ENCODE data around the gene PPP4C.

The PPP4C gene

DNA sequence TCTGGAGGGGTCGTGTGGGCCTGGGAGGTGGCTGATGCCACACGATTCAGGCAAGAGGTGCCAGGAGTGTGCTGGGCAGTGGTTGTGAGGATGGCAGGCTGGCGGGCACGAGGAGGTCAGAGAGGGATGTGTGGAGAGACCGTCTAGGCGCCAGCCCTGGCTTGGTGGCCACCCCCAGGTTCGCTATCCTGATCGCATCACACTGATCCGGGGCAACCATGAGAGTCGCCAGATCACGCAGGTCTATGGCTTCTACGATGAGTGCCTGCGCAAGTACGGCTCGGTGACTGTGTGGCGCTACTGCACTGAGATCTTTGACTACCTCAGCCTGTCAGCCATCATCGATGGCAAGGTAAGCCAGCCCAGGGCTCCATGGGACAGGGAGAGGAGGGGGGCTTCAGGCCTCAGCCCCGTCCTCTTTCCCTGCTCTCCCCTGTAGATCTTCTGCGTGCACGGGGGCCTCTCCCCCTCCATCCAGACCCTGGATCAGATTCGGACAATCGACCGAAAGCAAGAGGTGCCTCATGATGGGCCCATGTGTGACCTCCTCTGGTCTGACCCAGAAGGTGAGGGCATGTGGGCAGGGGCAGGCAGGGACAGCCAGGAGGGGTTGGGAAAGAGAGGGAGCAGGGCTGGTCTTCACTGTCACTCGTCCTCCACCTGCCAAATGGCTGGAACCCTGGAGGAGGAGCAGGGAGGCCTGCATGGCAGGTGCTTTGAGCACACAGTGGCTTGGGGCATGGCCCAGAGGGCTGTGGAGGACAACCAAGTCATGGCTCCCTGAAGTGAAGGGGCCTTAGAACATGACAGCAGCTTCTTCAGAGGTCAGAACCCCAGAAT lies 7.6 kb downstream of the PPP4C start:
- no peak for DNase-seq

DNA sequence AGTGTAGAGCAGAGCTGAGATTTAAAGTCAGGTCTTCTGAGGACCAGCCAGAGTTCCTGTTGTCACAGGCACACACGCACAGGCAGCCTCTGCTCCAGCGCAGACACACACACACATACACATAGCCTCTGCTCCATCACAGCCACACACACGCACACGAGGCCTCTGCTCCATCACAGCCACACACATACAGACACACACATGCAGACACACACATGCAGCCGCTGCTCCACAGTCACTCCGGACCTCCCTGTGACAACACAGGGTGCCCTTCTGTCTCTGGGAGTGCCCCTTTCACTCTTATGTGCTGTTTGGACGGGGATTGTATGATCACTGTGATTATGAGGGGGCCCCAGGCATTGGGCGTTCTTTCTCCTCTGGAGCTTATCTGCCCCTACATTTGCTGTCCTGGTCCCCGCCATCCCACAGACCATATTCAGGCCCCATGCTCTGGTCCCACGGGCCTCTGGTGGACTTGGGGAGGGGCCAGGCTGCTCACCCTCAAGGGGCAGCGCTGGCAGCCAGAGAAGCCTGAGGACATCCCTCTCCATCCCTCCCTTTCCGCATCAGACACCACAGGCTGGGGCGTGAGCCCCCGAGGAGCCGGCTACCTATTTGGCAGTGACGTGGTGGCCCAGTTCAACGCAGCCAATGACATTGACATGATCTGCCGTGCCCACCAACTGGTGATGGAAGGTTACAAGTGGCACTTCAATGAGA lies 8.5 kb downstream of the PPP4C start:
- DNase-seq: no peak

DNA sequence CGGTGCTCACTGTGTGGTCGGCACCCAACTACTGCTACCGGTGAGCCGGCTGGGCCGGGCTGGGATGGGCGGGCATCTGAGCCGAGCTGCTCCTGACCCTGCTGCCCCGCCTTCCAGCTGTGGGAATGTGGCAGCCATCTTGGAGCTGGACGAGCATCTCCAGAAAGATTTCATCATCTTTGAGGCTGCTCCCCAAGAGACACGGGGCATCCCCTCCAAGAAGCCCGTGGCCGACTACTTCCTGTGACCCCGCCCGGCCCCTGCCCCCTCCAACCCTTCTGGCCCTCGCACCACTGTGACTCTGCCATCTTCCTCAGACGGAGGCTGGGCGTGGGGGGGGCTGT lies 9.0 kb downstream of the PPP4C start:
- DNase-seq: no peak

DNA sequence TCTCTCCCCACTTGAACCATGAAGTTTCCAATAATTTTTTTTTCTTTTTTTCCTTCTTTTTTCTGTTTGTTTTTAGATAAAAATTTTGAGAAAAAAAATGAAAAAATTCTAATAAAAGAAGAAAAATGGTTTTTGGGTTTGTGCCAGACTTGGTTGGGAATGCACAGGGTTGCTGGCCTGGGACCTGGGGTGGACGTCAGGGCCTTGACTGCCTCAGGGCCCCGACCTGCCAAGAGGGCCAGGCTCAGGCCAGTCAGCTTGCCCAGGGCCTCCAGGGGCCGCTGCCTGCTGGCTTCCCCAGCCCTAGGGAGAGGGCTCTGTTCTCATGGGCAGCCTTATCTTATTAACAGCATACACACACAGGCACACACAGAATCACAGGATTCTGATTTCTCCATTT lies 9.5 kb downstream of the PPP4C start:
- no peak for DNase-seq

DNA sequence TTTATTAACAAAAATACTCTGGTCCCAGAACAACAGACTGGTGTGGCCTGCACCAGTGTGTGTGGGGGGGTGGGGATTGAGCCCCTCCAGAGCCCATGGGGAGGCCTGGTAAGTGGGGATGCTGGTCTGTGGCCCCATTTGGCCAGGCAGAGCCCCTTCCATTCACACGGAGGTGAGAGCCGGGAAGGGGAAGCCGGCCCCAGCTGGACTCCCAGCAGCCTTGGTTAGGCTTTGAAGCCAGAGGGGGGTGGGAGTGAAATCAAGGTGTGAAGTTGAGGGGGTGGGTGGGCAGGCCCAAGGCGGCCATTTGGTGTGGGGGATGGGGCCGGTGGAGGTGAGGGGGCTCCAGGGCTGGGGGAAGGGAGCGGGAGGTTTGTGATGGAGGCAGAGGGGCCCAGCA lies 10.0 kb downstream of the PPP4C start:
- no peak for DNase-seq

DNA sequence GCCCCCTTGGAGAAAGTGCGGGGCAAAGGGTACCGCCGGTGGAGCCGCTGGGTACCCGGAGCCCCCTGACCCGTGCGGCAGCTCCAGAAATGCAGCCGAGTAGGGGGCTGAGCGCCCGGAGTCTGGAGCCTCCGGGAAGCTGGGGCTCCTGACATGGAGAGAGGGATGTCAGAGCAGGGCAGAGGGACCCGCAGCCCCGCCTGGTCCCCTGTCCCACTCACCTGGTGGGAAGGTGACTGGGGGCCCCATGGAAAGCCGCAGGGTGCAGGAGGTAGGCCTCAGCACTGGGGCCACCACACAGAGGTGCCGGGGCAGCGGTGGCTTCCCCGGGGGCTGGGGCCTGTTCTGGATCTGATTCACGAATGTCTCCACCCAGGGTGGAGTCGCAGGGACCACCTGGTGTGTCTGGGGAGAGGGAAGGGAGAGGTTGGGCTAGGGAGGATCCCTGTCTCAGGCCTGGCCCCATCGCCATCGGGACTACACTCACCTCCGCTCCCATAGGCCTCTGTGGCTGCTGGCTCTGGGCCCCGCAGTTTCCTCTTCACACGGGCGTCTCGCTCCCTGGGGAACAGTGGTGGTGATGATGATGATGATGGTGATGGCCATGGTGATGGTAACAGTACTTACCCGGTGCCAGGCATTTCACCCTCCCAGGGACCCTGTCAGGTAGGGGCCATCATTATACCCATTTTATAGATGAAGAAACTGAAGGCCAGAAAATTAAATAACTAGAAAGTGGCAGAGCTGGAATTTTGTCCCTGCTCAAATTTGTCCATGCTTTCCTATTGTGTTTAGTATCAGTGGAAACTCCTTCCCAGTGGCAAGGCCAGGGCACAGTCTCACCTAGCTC lies 10.7 kb downstream of the PPP4C start:
- no peak for DNase-seq

DNA sequence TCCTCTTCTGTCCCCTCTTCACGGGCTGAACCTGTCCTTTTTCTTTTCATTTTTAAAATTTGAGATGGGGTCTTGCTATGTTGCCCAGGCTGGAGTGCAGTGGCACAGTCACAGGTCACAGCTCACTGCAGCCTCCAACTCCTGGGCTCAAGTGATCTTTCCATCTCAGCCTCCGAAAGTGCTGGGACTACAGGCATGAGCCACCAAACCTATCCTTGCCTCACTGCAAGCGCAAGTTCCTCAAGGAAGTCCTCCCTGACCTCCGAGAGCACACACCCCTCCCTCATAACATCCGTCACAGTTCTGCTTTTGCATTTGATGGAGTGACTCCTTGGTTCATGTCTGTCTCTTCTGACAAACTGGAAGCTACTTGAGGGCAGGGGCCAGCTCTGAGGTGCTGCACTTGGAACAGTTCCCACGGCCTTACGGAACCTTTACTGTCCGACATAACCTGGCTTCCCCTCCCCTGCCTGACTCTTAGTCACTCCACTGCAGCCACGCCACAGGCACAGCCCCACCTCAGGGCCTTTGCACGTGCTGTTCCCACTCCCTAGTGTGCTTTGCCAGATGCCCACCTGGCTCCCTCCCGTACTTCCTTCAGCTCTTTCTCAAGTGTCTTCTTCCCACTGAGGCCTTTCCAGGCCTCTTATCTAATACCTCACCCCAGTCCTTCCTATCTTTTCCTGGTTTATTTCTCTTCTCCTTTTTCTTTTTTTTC lies 11.5 kb downstream of the PPP4C start:
- DNase-seq: no peak

DNA sequence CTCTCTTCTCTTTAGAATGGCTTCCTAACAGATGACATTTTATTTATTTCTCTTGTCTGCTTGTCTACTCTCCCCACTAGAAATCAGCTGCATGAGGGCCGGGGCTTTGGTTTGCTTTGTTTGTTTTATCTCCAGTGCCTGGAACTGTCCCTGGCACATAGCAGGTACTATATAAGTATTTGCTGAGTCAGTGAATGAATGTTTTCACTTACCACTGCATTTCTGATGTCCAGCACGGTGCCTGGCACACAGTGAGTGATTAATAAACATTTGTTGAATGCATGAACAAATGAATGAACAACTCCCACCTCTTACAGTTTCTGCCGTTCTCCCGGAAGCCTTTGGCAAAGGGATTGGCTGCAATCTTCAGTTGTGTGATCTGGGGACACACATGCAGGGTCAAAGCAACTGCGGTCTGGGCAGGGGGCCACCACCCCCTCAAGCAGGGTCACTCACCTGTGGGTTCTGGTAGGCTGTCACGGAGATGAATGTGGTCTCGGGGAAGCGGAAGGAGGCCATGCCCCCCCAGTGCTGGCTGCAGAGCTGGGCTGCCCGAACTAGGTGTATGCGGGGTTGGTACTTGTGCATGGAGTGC lies 12.5 kb downstream of the PPP4C start:
- DNase-seq: no peak

DNA sequence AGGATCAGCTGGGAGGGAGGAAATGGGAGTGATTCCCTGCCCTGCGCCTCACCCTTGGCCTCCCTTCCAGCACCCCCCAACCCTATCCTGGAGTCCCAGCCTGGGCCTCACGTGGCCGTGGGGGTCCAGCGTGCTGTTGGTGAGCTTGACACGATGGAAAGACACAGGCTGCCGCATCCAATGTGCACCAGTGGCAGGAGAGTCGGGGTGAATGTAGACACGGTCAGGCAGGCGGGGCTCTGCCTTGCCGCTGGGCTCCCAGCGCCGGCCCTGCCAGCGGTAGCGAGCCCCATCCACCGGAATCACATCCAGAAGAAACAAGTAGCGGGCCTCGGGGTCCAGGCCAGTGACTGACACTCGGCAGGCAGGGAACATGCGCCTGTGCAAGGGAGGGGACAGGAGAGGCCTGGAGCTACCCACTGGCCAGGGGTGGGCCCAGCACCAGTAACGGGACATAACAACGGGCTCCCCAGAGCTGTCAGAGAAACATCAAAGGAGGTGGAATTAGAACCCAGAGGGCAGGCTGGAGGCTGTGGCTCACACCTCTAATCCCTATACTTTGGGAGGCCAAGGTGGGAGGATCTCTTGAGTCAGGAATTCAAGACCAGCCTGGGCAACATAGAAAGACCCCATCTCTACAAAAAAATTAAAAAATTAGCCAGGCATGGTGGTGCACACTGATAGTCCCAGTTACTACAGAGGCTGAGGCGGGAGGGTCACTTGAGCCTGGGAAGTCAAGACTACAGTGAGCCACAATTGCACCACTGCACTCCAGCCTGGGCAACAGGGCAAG lies 13.2 kb downstream of the PPP4C start:
- no peak for DNase-seq

DNA sequence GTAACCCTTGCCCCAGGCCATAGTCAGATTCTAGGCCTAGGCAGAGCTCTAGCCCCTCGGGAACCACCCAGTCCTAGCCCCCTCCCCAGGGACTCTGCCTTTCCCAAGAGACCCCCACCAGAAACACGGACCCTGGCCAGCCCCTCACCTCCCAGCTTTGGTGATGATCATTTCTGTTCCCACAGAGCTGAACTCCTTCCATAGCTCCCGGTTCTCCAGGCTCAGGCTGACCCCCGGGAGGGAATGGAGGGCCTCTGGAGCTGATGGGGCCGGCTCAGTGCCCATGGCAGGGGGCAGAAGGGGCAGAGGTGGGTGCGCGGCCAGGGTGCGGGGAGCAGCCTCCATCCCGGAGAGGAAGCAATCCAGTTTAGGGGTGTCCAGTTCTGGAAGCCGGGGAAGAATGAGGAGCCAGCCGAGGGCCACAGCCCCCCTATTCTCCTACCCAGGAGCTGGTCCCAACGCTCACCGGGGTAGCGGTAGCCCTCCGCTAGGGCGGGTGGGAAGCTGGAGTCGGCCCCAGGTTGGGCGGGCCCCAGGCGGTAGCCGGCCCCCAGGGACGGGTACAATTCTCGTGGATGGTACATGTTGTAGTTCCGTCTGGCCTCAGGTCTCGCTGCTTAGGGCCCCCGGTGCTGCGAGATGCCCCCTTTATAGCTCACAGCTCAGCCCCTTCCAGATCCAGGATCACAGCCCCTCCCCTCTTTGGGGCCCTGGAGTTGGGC lies 15.0 kb downstream of the PPP4C start:
- no peak for DNase-seq

DNA sequence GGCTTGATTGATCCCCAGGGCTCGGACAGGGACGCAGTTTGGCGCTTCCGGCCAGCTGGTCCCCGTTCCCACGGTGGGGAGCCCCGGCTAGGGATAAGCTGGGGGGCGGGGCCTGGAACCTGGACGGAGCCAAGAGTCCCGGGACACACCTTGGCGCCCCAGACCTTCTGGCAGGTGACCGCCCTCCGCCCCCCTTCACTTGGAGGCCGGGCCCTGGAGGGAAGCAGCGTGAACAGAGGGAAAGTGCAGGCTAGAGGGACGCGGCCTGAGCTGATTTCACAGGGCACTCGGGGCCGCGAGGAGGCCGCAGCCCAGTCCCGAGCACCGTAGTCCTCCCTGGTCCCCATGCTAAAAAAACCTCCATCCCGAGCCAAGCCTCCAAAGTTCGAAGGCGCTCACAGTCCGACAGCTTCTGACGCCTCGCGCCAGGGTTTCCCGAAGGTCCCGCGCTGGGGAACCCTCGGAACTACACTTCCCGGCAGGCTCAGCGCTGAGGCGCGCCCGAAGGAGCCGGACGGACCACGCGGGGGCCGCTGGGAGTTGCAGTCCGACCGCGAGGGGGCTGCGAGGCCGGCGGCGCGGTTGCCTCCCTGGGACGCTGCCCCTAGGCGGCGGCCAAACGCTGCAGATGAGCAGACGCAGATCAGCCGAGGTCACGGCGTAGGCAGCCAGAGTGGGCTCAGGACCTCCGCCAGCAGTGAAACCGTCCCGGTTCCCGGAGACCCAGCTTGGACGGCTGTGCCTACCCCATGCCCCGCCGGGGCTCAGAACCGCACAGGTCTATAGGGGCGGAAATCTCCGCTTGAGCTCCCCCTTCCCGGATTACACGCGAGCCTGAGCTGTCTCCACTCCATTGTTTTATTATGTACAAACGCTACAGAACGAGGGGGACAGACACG lies 15.9 kb downstream of the PPP4C start, which contains the start of gene TBX6:
Gene TBX6, minus strand, starts transcription at position 451 of the 899 bp plus-strand sequence. CDS start 731 bp downstream, outside the sequence.
- peak; percentile 52 for DNase-seq

DNA sequence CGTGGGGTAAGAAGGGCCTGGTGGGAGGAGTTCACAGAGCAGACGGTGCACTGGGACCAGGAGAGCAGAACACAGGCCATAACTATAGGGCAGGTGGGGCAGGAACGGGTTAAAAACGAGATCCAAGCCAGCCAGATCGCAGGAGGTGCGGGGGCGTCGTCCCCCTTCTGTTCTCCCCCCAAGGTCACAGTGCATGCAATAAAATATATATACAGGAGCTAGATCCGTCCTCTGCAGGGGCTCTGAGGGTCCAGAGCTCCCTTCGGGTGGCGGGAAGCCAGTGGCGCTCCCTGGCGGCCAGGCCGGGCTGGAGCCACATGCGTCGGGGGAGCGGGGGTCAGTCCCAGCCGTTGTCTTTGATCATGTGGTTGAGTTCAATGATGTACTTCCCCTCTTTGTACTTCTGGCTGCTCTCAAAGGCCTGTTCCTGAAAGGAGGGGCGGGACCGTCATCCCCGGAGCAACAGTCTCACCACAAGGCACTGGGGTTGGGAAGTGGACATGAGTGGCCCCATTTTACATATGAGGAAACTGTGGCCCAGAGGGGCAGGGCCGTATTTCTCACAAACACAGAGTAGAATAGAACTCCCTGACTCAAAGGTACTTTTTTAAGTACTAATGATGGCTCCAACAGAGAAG lies 16.7 kb downstream of the PPP4C start:
- peak; percentile 9 for DNase-seq

DNA sequence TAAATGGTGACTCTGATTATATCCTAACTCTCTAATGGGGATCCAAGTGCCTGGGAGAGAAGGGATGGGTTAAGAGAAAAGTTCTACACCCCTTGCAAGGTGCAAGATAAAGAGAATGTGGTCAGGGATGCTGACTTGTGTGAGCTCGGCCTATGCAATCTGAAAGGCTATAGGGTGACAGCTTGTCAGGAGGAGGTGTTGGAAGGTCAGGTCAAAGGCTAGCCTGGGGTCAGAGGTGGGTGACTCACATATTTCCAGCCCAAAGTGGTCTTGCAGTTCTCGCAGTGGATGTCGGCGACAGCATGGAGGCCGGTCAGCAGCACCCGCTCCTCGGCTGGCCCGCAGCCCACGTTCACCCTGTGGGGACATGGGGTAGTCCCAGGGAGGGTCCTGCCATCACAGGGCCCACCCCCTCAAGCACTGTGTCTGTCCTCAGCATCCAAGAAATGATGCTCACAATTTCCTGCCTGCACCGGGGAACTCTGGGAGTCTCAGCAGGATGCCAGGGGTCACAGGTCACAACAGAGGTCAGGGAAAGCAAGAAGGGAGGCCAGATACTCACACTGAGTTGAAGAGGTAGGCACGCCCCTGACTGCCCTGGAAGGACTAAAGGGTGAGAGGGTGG lies 18.9 kb downstream of the PPP4C start:
- no peak for DNase-seq

DNA sequence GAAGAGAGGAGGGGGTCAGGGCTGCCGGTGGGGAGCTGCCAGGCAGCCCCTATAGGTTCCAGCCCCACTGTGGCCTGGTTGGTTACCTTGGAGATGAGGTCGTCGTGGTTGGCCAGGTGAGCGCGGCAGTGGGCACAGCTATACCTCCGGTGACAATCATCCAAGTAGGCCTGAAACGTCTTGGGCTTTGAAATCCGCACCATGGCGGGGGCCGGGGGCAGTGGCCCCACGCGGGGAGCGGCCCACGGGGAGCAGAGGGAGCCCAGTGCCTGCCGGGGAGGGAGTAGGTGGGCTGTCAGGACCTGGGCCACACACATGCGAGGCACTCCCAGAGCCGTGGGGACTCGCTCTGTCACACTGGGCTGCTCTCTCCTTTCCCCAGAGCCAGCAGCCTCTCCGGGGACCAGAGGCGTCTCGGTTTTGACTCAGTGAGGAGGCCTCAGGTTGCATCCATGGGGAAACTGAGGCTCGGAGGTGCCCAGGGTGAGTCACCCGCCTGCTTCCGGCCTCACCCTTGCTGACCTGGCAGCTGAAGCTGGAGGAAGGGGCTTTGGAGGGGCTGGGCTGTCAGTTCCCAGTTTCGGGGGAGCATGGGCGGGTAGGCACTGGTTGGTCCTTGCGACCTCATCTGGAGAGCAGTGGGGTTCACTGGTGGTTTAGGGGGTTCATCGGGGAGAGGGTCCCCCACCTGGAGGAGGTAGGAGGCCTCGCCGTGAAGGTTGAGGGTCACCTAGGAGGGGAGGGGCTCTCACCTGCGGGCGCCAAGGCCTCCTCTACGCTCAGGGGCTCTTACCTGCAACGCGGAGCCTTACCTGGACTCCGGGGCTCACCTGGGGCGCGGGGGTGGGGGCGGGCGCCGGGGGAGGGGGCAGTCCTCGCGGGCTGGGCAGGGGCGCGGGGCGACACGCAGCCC lies 19.6 kb downstream of the PPP4C start:
- no peak for DNase-seq

DNA sequence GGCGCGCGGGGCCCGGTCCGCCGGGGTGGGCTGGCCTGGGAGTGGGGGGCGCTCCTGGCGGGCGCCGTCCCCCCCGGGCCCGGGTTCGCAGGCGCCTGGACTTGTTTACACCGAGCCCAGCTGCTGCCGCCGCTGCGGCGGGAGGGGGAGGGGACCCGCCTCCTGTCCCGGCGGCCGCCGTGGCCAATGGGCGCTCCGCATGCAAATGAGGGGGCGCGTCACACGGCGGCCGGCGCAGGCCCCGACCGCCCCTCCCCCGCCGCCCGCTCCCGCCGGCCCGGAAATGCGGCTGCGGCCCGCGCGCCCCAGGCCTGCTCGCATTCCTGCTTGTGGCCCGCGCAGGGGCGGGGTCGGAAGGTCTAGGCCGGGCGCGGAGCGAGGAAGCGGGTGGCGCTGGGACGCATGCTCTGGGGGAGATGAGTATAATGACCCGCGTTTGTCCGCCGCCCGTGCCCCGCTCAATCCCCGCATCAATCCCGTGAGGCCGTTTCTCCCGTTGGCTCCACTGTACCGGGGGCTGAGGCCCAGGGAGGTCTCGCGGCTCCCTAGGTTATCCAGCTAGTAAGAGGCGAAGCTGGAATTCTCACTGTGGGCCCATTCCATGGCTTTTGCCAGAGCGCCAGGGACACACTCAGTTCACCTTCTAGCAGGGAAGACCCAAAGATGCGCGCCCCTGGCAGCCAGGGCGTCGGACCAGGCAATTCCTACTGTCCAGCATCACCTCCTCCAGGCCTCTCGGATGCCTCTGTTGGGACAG lies 20.5 kb downstream of the PPP4C start, which contains the start of gene YPEL3:
Gene YPEL3, minus strand, starts transcription at position 109 of the 757 bp plus-strand sequence. CDS start 731 bp downstream, outside the sequence.
- DNase-seq: peak; percentile 9

DNA sequence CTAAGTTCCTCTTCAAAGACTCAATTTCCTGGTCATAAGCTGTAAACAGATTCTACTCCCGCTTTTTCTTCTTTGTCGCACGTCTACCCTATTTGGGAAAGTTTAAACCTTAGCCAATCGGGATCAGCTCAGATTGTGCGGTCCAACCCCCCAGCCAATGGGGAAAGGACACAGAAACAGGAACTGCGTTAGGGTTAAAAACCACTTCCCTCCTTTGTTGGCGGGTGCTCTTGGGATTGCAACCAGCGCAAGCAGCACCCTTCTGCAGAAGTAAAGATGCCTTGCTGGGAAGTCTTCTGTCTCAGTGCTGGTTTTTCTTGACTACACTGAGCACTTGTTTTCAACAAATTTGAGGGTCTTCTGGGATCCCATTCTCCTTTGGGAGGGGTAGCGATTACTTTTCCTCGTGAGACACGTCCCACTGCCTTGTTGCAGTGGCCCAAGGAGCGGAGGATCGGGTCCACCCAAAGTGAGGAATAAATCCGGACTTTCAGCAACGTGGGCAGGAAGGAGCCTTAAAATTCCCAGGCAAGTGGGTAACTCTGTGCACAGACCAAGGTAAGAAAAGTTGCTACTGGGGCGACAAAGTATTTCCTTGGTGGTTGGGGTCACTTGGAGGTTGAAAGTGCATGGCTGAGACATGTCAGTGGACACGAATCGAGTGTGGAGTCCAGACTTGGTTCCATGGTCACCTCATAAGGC lies 21.2 kb downstream of the PPP4C start:
- no peak for DNase-seq
